WI38 (cell line): Measurements from ENCODE around the gene CLSTN2.

Experiments used
- H3K4me3 ChIP-seq: 2 replicates; pipeline ENCODE4 v1.5.1; 2011; ENCODE audit warnings: low read depth, mild to moderate bottlenecking, control low read depth, low read length
- CTCF ChIP-seq: IDR thresholded peaks from 2 replicates; pipeline ENCODE4 v1.5.1; 2012; ENCODE audit warnings: low read depth, mild to moderate bottlenecking, control low read depth, low read length

Gene CLSTN2

GRCh38 chr3:140167600-140168281, 232.8 kb downstream of the CLSTN2 start:
- H3K4me3 ChIP-seq: no peak overlapping the region
- TF ChIP-seq CTCF: no peak

- TF ChIP-seq CTCF: no peak
- no peak overlapping the region for H3K4me3 ChIP-seq
Measured at GRCh38 chr3:140170612-140171011, 235.6 kb downstream of the CLSTN2 start.

GRCh38 chr3:140176526-140176925, 241.5 kb downstream of the CLSTN2 start:
- TF ChIP-seq CTCF: no peak
- H3K4me3 ChIP-seq: no peak overlapping the region

- no peak for TF ChIP-seq CTCF
- no peak overlapping the region for H3K4me3 ChIP-seq
Measured at GRCh38 chr3:140177943-140178342, 243.0 kb downstream of the CLSTN2 start.

- no peak for TF ChIP-seq CTCF
- no peak overlapping the region for H3K4me3 ChIP-seq
Measured at GRCh38 chr3:140178482-140178881, 243.5 kb downstream of the CLSTN2 start.

- TF ChIP-seq CTCF: no peak
- H3K4me3 ChIP-seq: no peak overlapping the region
Measured at GRCh38 chr3:140180603-140181002, 245.6 kb downstream of the CLSTN2 start.

GRCh38 chr3:140185375-140185774, 250.4 kb downstream of the CLSTN2 start:
- H3K4me3 ChIP-seq: no peak overlapping the region
- no peak for TF ChIP-seq CTCF
